Epidermal melanocyte (primary cell): ENCODE data around the gene FHIT.

ENCODE experiments used
- DNase-seq: peaks from one replicate; pipeline ENCODE4 v3.0.0; 2011; ENCODE audit warnings: low spot score; ENCODE audit not compliant: insufficient read length

FHIT gene

GRCh38 chr3:61172684-61173083 is 78.6 kb downstream of the FHIT start:
- no peak for DNase-seq

GRCh38 chr3:61172203-61172602 is 79.0 kb downstream of the FHIT start:
- no peak for DNase-seq

- DNase-seq, result no peak
These were observed 81.5 kb downstream of the FHIT start for GRCh38 chr3:61169621-61170251.

GRCh38 chr3:61168286-61168685 is 83.0 kb downstream of the FHIT start:
- no peak for DNase-seq

GRCh38 chr3:61162965-61163364 is 88.3 kb downstream of the FHIT start:
- DNase-seq, result no peak

- no peak for DNase-seq
These were observed 92.6 kb downstream of the FHIT start for GRCh38 chr3:61158667-61159066.

- DNase-seq, result no peak
These were observed 93.0 kb downstream of the FHIT start for GRCh38 chr3:61158216-61158615.

- DNase-seq, result no peak
These were observed 93.8 kb downstream of the FHIT start for GRCh38 chr3:61157414-61157813.

- no peak for DNase-seq
These were observed 95.5 kb downstream of the FHIT start for GRCh38 chr3:61155701-61156292.

- no peak for DNase-seq
These were observed 96.6 kb downstream of the FHIT start for GRCh38 chr3:61154457-61155198.

- no peak for DNase-seq
These were observed 99.2 kb downstream of the FHIT start for GRCh38 chr3:61152071-61152470.

GRCh38 chr3:61149236-61149635 is 102.0 kb downstream of the FHIT start:
- no peak for DNase-seq

- DNase-seq, result no peak
These were observed 105.0 kb downstream of the FHIT start for GRCh38 chr3:61146010-61146890.

- no peak for DNase-seq
These were observed 109.6 kb downstream of the FHIT start for GRCh38 chr3:61141697-61142096.

GRCh38 chr3:61141227-61141626 is 110.0 kb downstream of the FHIT start:
- no peak for DNase-seq

GRCh38 chr3:61139686-61140085 is 111.6 kb downstream of the FHIT start:
- no peak for DNase-seq

- no peak for DNase-seq
These were observed 112.9 kb downstream of the FHIT start for GRCh38 chr3:61138401-61138800.

- DNase-seq, result no peak
These were observed 115.1 kb downstream of the FHIT start for GRCh38 chr3:61136191-61136590.

GRCh38 chr3:61134532-61134931 is 116.7 kb downstream of the FHIT start:
- no peak for DNase-seq

- DNase-seq, result no peak
These were observed 119.2 kb downstream of the FHIT start for GRCh38 chr3:61132062-61132461.

GRCh38 chr3:61118830-61119229 is 132.4 kb downstream of the FHIT start:
- DNase-seq, result no peak
